IMR-90 (cell line): ENCODE results near the gene RUNX1. TPM values are rescaled to one million over a fixed set of nuclear protein-coding genes. Genes with fewer than 3 reads are reported as not detected.

Experiments
- ATAC-seq: fragments of 200-7000 bp; cut with Tn5 transposase; 2 replicates; pipeline ENCODE4 v1.9.1; 2020; ENCODE audit warnings: low read depth, mild to moderate bottlenecking, moderate library complexity
- BruUV-seq: library from RNA; stranded (reverse); fragments of 400-500 nt; replicated peaks from 2 replicates; lab custom pipeline; 2021; lab: Mats Ljungman, UMichigan
- CTCF ChIA-PET: fragments of 300-600 bp; formaldehyde crosslinking; extraction: SDS; loops from one replicate; lab custom pipeline; 2021; ENCODE audit warnings: antibody characterized with exemption; lab: Yijun Ruan, JAX
- POLR2A ChIA-PET: fragments of 300-600 bp; sonication (Branson Sonifier 250); formaldehyde crosslinking; loops from one replicate; lab custom pipeline; 2022; ENCODE audit warnings: antibody characterized with exemption; ENCODE audit not compliant: unreplicated experiment; lab: Charles Lee
- DNase-seq: peaks from one replicate; pipeline ENCODE4 v3.0.0; 2013
- H2AFZ ChIP-seq: replicated peaks from 2 replicates; pipeline ENCODE3; 2013; ENCODE audit warnings: low read length, mild to moderate bottlenecking; ENCODE audit not compliant: poor library complexity
- H2AK5ac ChIP-seq: 2 replicates; pipeline ENCODE4 v1.6.1; 2013; ENCODE audit warnings: low read depth, low read length, inconsistent platforms
- H2AK9ac ChIP-seq: replicated peaks from 2 replicates; pipeline ENCODE3; 2013; ENCODE audit warnings: mild to moderate bottlenecking, low read depth, low read length, moderate library complexity; ENCODE audit not compliant: poor library complexity
- H2BK120ac ChIP-seq: 2 replicates; pipeline ENCODE4 v1.6.1; 2013; ENCODE audit warnings: low read depth, low read length, inconsistent platforms
- H2BK15ac ChIP-seq: 3 replicates; pipeline ENCODE4 v1.6.1; 2013; ENCODE audit warnings: low read depth, low read length, inconsistent platforms
- H2BK20ac ChIP-seq: 2 replicates; pipeline ENCODE4 v1.6.1; 2013; ENCODE audit warnings: low read depth, mild to moderate bottlenecking, inconsistent platforms, low read length, moderate library complexity
- H2BK5ac ChIP-seq: 2 replicates; pipeline ENCODE4 v1.6.1; 2013; ENCODE audit warnings: mild to moderate bottlenecking, low read depth, low read length, inconsistent platforms; ENCODE audit not compliant: poor library complexity, severe bottlenecking
- H3K14ac ChIP-seq: replicated peaks from 2 replicates; pipeline ENCODE4 v1.6.1; 2013; ENCODE audit warnings: low read depth, low read length, inconsistent platforms
- H3K18ac ChIP-seq: 2 replicates; pipeline ENCODE4 v1.6.1; 2013; ENCODE audit warnings: low read depth, low read length, control low read depth
- H3K23ac ChIP-seq: 2 replicates; pipeline ENCODE4 v1.6.1; 2013; ENCODE audit warnings: low read depth, low read length, inconsistent platforms
- H3K27ac ChIP-seq: 2 replicates; pipeline ENCODE4 v1.5.1; 2013; ENCODE audit warnings: mild to moderate bottlenecking, control low read depth, low read length; ENCODE audit not compliant: insufficient read depth
- H3K27me3 ChIP-seq: 2 replicates; pipeline ENCODE4 v1.6.1; 2013; ENCODE audit warnings: low read length; ENCODE audit not compliant: control insufficient read depth, insufficient read depth
- H3K36me3 ChIP-seq: 2 replicates; pipeline ENCODE4 v1.6.1; 2013; ENCODE audit warnings: low read length, mixed read lengths; ENCODE audit not compliant: control insufficient read depth, insufficient read depth
- H3K4ac ChIP-seq: 2 replicates; pipeline ENCODE4 v1.6.1; 2013; ENCODE audit warnings: low read depth, low read length, inconsistent platforms
- H3K4me1 ChIP-seq: 2 replicates; pipeline ENCODE4 v1.6.1; 2013; ENCODE audit warnings: low read length, mixed read lengths; ENCODE audit not compliant: control insufficient read depth, insufficient read depth
- H3K4me2 ChIP-seq: 2 replicates; pipeline ENCODE4 v1.6.1; 2013; ENCODE audit warnings: low read depth, mild to moderate bottlenecking, control low read depth, low read length, moderate library complexity
- H3K4me3 ChIP-seq: 2 replicates; pipeline ENCODE4 v1.5.1; 2013; ENCODE audit warnings: low read depth, mild to moderate bottlenecking, control low read depth, low read length, moderate library complexity; ENCODE audit not compliant: insufficient read depth
- H3K56ac ChIP-seq: 2 replicates; pipeline ENCODE4 v1.6.1; 2013; ENCODE audit warnings: low read length, inconsistent platforms; ENCODE audit not compliant: insufficient read depth; ENCODE audit errors: extremely low read depth
- H3K79me1 ChIP-seq, 2 experiments: 2 replicates each; pipeline ENCODE4 v1.6.1; 2013; ENCODE audit warnings: low read length in 2 of 2, inconsistent platforms in 1 of 2, low read depth in 1 of 2
- H3K9ac ChIP-seq: 2 replicates; pipeline ENCODE4 v1.6.1; 2013; ENCODE audit warnings: low read depth, low read length, control low read depth
- H3K9me1 ChIP-seq: 2 replicates; pipeline ENCODE4 v1.6.1; 2013; ENCODE audit warnings: low read length, inconsistent platforms; ENCODE audit not compliant: insufficient read depth
- H3K9me3 ChIP-seq: 2 replicates; pipeline ENCODE4 v1.6.1; 2013; ENCODE audit warnings: low read length; ENCODE audit not compliant: control insufficient read depth, insufficient read depth
- H4K20me1 ChIP-seq: 2 replicates; pipeline ENCODE4 v1.6.1; 2013; ENCODE audit warnings: low read length, inconsistent platforms; ENCODE audit not compliant: insufficient read depth
- H4K5ac ChIP-seq: 2 replicates; pipeline ENCODE4 v1.6.1; 2013; ENCODE audit warnings: mild to moderate bottlenecking, low read depth, low read length, control low read depth
- H4K8ac ChIP-seq, 2 experiments: 2 replicates each; pipeline ENCODE4 v1.6.1; 2013; ENCODE audit warnings: low read depth in 2 of 2, low read length in 2 of 2, control low read depth in 1 of 2, inconsistent platforms in 1 of 2
- H4K91ac ChIP-seq: 2 replicates; pipeline ENCODE4 v1.6.1; 2013; ENCODE audit warnings: low read depth, low read length, inconsistent platforms; ENCODE audit not compliant: insufficient read depth
- BHLHE40 ChIP-seq: fragments of 150-350 bp; IDR thresholded peaks from 2 replicates; pipeline ENCODE4 v1.6.1; 2016; ENCODE audit warnings: mild to moderate bottlenecking, low read depth, low read length
- CEBPB ChIP-seq: IDR thresholded peaks from 2 replicates; pipeline ENCODE4 v1.6.1; 2012; ENCODE audit warnings: low read depth, low read length, improper control_type of control experiment
- CHD1 ChIP-seq: IDR thresholded peaks from 2 replicates; pipeline ENCODE4 v1.6.1; 2012; ENCODE audit warnings: low read depth, low read length, improper control_type of control experiment
- ELK1 ChIP-seq: fragments of 150-350 bp; IDR thresholded peaks from 2 replicates; pipeline ENCODE4 v1.6.1; 2016; ENCODE audit warnings: low read depth, mild to moderate bottlenecking, low read length, moderate library complexity, borderline replicate concordance
- FOS ChIP-seq: fragments of 150-350 bp; IDR thresholded peaks from 2 replicates; pipeline ENCODE4 v1.6.1; 2016; ENCODE audit warnings: low read depth, low read length
- MAFK ChIP-seq: IDR thresholded peaks from 2 replicates; pipeline ENCODE4 v1.6.1; 2012; ENCODE audit warnings: low read depth, low read length, improper control_type of control experiment
- MAZ ChIP-seq: IDR thresholded peaks from 2 replicates; pipeline ENCODE4 v1.6.1; 2012; ENCODE audit warnings: low read depth, mild to moderate bottlenecking, low read length, improper control_type of control experiment, moderate library complexity, borderline replicate concordance
- MXI1 ChIP-seq: IDR thresholded peaks from 2 replicates; pipeline ENCODE4 v1.6.1; 2012; ENCODE audit warnings: low read depth, mild to moderate bottlenecking, low read length, moderate library complexity, borderline replicate concordance
- NFE2L2 ChIP-seq: fragments of 150-350 bp; IDR thresholded peaks from 2 replicates; pipeline ENCODE4 v1.6.1; 2016; ENCODE audit warnings: low read depth, mild to moderate bottlenecking, low read length
- RAD21 ChIP-seq: IDR thresholded peaks from 2 replicates; pipeline ENCODE4 v1.6.1; 2012; ENCODE audit warnings: low read length, improper control_type of control experiment
- RCOR1 ChIP-seq: IDR thresholded peaks from 2 replicates; pipeline ENCODE4 v1.6.1; 2012; ENCODE audit warnings: mild to moderate bottlenecking, low read length, improper control_type of control experiment; ENCODE audit not compliant: insufficient replicate concordance
- RFX5 ChIP-seq: IDR thresholded peaks from 2 replicates; pipeline ENCODE4 v1.8.0; 2012; ENCODE audit warnings: low read depth, mild to moderate bottlenecking, low read length, moderate library complexity
- SMC3 ChIP-seq: fragments of 150-350 bp; IDR thresholded peaks from 2 replicates; pipeline ENCODE4 v1.6.1; 2016; ENCODE audit warnings: low read depth, mild to moderate bottlenecking, antibody characterized with exemption, low read length, moderate library complexity
- USF2 ChIP-seq: fragments of 150-350 bp; IDR thresholded peaks from 2 replicates; pipeline ENCODE4 v1.6.1; 2017; ENCODE audit warnings: mild to moderate bottlenecking, antibody characterized with exemption, low read length, low read depth
- WGBS, 2 experiments: methylation state at CpG; one replicate each; pipeline versions ENCODE4 v1.1.5 to v1.1.7; 2013; ENCODE audit warnings: missing lambda C conversion rate in 2 of 2; ENCODE audit not compliant: insufficient read length in 1 of 2; ENCODE audit errors: extremely low coverage in 2 of 2; 5-methylcytosine and 5-hydroxymethylcytosine counted together
- dilution Hi-C: fragments of 300-500 bp; cut with HindIII; formaldehyde crosslinking; loops from one replicate; pipeline ENCODE4 v1.14.3; 2018; ENCODE audit warnings: low sequenced_read_pairs; ENCODE audit not compliant: unreplicated experiment
- in situ Hi-C: fragments of 300-500 bp; cut with MboI; formaldehyde crosslinking; loops from 3 replicates; pipeline ENCODE4 v1.14.3; 2019; ENCODE audit warnings: low sequenced_read_pairs, inconsistent platforms, mixed read lengths
- intact Hi-C: fragments of 100-400 bp; cut with micrococcal nuclease; formaldehyde crosslinking; loops from 2 replicates; pipeline ENCODE4 v1.10.0; 2022
- polyA plus RNA-seq, 3 experiments: library from polyadenylated mRNA; depleted of rRNA; stranded (reverse); fragments of >200 nt; gene quantifications; 2 replicates each; pipeline ENCODE4 v1.2.3, GENCODE V29; 2012; ENCODE audit warnings: low replicate concordance in 1 of 3
- total RNA-seq: library from RNA; depleted of rRNA; stranded (reverse); fragments of >200 nt; gene quantifications from 2 replicates; pipeline ENCODE4 v1.2.3, GENCODE V29; 2012

RUNX1 gene
- total and polyA plus RNA-seq, 2 of the 4 experiments (the other 2 are of a cell fraction) = 34.5 to 56.5 TPM

GRCh38 chr21:34989337-34990151 lies 59.6 kb downstream of the RUNX1 start:
- H3K79me1 ChIP-seq = peaks cover 0 to 25% of the 10 kb centered on the region in 2 experiments; a peak in 2 of 4 replicates
- peaks cover 8% of the 10 kb centered on the region for H3K4me1 ChIP-seq
- 0 out of 2 replicates have a peak overlapping the region, but pooled peaks have one; percentile 38 for H3K23ac ChIP-seq
- peak overlapping the region; percentile 75; the same call in 1 of the 2 replicates for H2AK5ac ChIP-seq
- no peak overlapping the region for H3K4me2 ChIP-seq
- H2AK9ac ChIP-seq = no peak overlapping the region
- DNase-seq (no peak), ATAC-seq (no peak)
- peak overlapping the region; percentile 47; the same call in 2 of the 3 replicates for H2BK15ac ChIP-seq
- dilution Hi-C loops = no loop called here
- peak overlapping the region; percentile 43; the same call in 1 of the 2 replicates for H2BK20ac ChIP-seq
- POLR2A ChIA-PET = no interaction called here
- no peak overlapping the region for H3K56ac ChIP-seq
- H4K91ac ChIP-seq = peak overlapping the region; percentile 38; the same call in 1 of the 2 replicates
- H3K9ac ChIP-seq = no peak overlapping the region
- 0 out of 2 replicates have a peak overlapping the region, but pooled peaks have one; percentile 19 for H2BK120ac ChIP-seq
- peak overlapping the region; percentile 68 for H3K14ac ChIP-seq
- no peaks in the 10 kb centered on the region for H4K20me1 ChIP-seq
- peak overlapping the region; percentile 73 for H3K4ac ChIP-seq
- peak overlapping the region in 1 of 2 experiments; percentile 30; a peak in 1 of 4 replicates for H4K8ac ChIP-seq
- intact Hi-C loops = no loop called here
- 20% methylated on average over 1 of the region's 6 CpGs; no CpG with 5 or more reads in 1 of the 2 experiments for WGBS, 2 experiments
- no peaks in the 10 kb centered on the region for H3K36me3 ChIP-seq
- peak overlapping the region; percentile 15; the same call in 1 of the 2 replicates for H4K5ac ChIP-seq
- H3K4me3 ChIP-seq = no peak overlapping the region
- no peak overlapping the region for H3K18ac ChIP-seq
- CTCF ChIA-PET = no interaction called here
- no peaks in the 10 kb centered on the region for H3K27me3 ChIP-seq
- no peak overlapping the region for H2BK5ac ChIP-seq
- no peak overlapping the region for H3K27ac ChIP-seq
- BruUV-seq = no TSS peak
- H2AFZ ChIP-seq = peak overlapping the region; percentile 67
- in situ Hi-C loops = no loop called here
- H3K9me1 ChIP-seq = peaks cover 17% of the 10 kb centered on the region
- no peaks in the 10 kb centered on the region for H3K9me3 ChIP-seq
- TF ChIP-seq MAFK (no peak), NFE2L2 (no peak), CEBPB (no peak), MAZ (no peak), FOS (no peak), BHLHE40 (no peak), MXI1 (no peak), RAD21 (no peak), USF2 (no peak), SMC3 (no peak), RCOR1 (no peak), CHD1 (no peak), ELK1 (no peak), RFX5 (no peak)
